H1 (cell line): ENCODE data around the gene CFAP221. TPM values are rescaled to one million over a fixed set of nuclear protein-coding genes. Genes with fewer than 3 reads are reported as not detected.

Source experiments
- CTCF ChIA-PET: fragments of 300-600 bp; sonication (Branson Sonifier 250); formaldehyde crosslinking; loops from one replicate; lab custom pipeline; 2021; ENCODE audit not compliant: partially characterized antibody; lab: Charles Lee
- POLR2A ChIA-PET: fragments of 300-600 bp; sonication (Branson Sonifier 250); formaldehyde crosslinking; loops from one replicate; lab custom pipeline; 2021; ENCODE audit warnings: inconsistent platforms; ENCODE audit not compliant: partially characterized antibody; lab: Charles Lee
- DNase-seq, 2 experiments: peaks; one replicate each; pipeline versions ENCODE4 v3.0.0 to v3.0.0-alpha.2; 2010 to 2022; ENCODE audit warnings: low spot score in 2 of 2, low read depth in 1 of 2, mixed read lengths in 1 of 2
- FAIRE-seq: peaks from 2 replicates; lab custom pipeline; 2011; peaks lifted over from hg19 to GRCh38; lab: Jason Lieb, UNC
- H2AFZ ChIP-seq: 2 replicates; pipeline ENCODE4 v1.8.1; 2012; ENCODE audit warnings: low read length, inconsistent platforms
- H2AK5ac ChIP-seq: 2 replicates; pipeline ENCODE4 v1.6.1; 2013; ENCODE audit warnings: low read depth, low read length
- H2BK120ac ChIP-seq: replicated peaks from 2 replicates; pipeline ENCODE3; 2013; ENCODE audit warnings: low read depth, low read length, inconsistent platforms
- H2BK12ac ChIP-seq: 2 replicates; pipeline ENCODE4 v1.6.1; 2013; ENCODE audit warnings: low read depth, low read length
- H2BK15ac ChIP-seq: 2 replicates; pipeline ENCODE4 v1.6.1; 2013; ENCODE audit warnings: low read length
- H2BK20ac ChIP-seq: 2 replicates; pipeline ENCODE4 v1.6.1; 2013; ENCODE audit warnings: low read length
- H2BK5ac ChIP-seq: 2 replicates; pipeline ENCODE4 v1.6.1; 2013; ENCODE audit warnings: low read depth, low read length
- H3K14ac ChIP-seq: 2 replicates; pipeline ENCODE4 v1.6.1; 2013; ENCODE audit warnings: inconsistent platforms; ENCODE audit not compliant: insufficient read length
- H3K18ac ChIP-seq: 2 replicates; pipeline ENCODE4 v1.6.1; 2013; ENCODE audit warnings: low read length; ENCODE audit errors: extremely low read depth
- H3K23ac ChIP-seq: 2 replicates; pipeline ENCODE4 v1.6.1; 2013; ENCODE audit warnings: inconsistent platforms; ENCODE audit not compliant: insufficient read length
- H3K23me2 ChIP-seq: 2 replicates; pipeline ENCODE4 v1.6.1; 2013; ENCODE audit warnings: low read depth, low read length
- H3K27ac ChIP-seq: 2 replicates; pipeline ENCODE4 v1.6.1; 2011; ENCODE audit warnings: low read depth, low read length, inconsistent platforms
- H3K27me3 ChIP-seq, 4 experiments: replicated peaks in 1 of 4; 1 replicate in 1 of 4; 2 replicates in 3 of 4; pipeline versions ENCODE4 v1.6.1 to v1.8.1; 2011 to 2013; ENCODE audit warnings: low read length in 3 of 4, mild to moderate bottlenecking in 3 of 4, inconsistent platforms in 2 of 4, mixed read lengths in 2 of 4, moderate library complexity in 1 of 4; ENCODE audit not compliant: control insufficient read depth in 3 of 4, insufficient read depth in 3 of 4; ENCODE audit errors: extremely low read depth in 1 of 4
- H3K36me3 ChIP-seq, 4 experiments: 2 replicates each; pipeline versions ENCODE4 v1.6.1 to v1.8.1; 2011 to 2013; ENCODE audit warnings: mild to moderate bottlenecking in 4 of 4, low read length in 3 of 4, moderate library complexity in 2 of 4, control low read depth in 1 of 4, inconsistent platforms in 1 of 4; ENCODE audit not compliant: insufficient read depth in 4 of 4, control insufficient read depth in 2 of 4
- H3K4ac ChIP-seq: replicated peaks from 2 replicates; pipeline ENCODE3; 2013; ENCODE audit warnings: low read length, low read depth, mixed read lengths, inconsistent platforms; ENCODE audit not compliant: insufficient read length
- H3K4me1 ChIP-seq, 4 experiments: replicated peaks in 1 of 4; 1 replicate in 1 of 4; 2 replicates in 3 of 4; pipeline versions ENCODE4 v1.6.1 to v1.8.1; 2011 to 2013; ENCODE audit warnings: low read length in 3 of 4, inconsistent platforms in 2 of 4, mixed read lengths in 1 of 4; ENCODE audit not compliant: insufficient read depth in 4 of 4, control insufficient read depth in 3 of 4
- H3K4me2 ChIP-seq, 2 experiments: 2 replicates each; pipeline versions ENCODE4 v1.6.1 to v1.8.1; 2011 to 2013; ENCODE audit warnings: low read depth in 2 of 2, low read length in 2 of 2, control low read depth in 1 of 2, inconsistent platforms in 1 of 2, mild to moderate bottlenecking in 1 of 2; ENCODE audit not compliant: insufficient read depth in 1 of 2
- H3K4me3 ChIP-seq, 4 experiments: fragments of 200-600, 300-600 bp in 1 of 4; sonication (generic), shearing (Covaris generic), sonication (Bioruptor Twin) in 1 of 4; 2 replicates each; pipeline versions ENCODE4 v1.5.1 to v1.8.1; 2011 to 2016; ENCODE audit warnings: low read length in 4 of 4, low read depth in 3 of 4, control low read depth in 2 of 4, inconsistent platforms in 2 of 4, mild to moderate bottlenecking in 2 of 4, mixed read lengths in 1 of 4, moderate library complexity in 1 of 4; ENCODE audit not compliant: insufficient read depth in 2 of 4; ENCODE audit errors: extremely low read depth in 1 of 4
- H3K56ac ChIP-seq: replicated peaks from 2 replicates; pipeline ENCODE3; 2013; ENCODE audit warnings: low read depth, mild to moderate bottlenecking, mixed read lengths, low read length, inconsistent platforms; ENCODE audit not compliant: insufficient read length
- H3K79me1 ChIP-seq: 2 replicates; pipeline ENCODE4 v1.6.1; 2013; ENCODE audit warnings: low read depth, low read length, control low read depth
- H3K79me2 ChIP-seq, 2 experiments: 2 replicates each; pipeline versions ENCODE4 v1.6.1 to v1.8.1; 2012 to 2013; ENCODE audit warnings: low read length in 2 of 2, mild to moderate bottlenecking in 2 of 2, inconsistent platforms in 1 of 2; ENCODE audit not compliant: insufficient read depth in 2 of 2, control insufficient read depth in 1 of 2
- H3K9ac ChIP-seq, 4 experiments: replicated peaks in 1 of 4; 1 replicate in 1 of 4; 2 replicates in 3 of 4; pipeline versions ENCODE4 v1.6.1 to v1.8.1; 2011 to 2013; ENCODE audit warnings: low read depth in 3 of 4, low read length in 3 of 4, control low read depth in 2 of 4, mild to moderate bottlenecking in 2 of 4, moderate library complexity in 2 of 4, inconsistent platforms in 1 of 4; ENCODE audit errors: extremely low read depth in 1 of 4
- H3K9me3 ChIP-seq, 2 experiments: 2 replicates each; pipeline versions ENCODE4 v1.6.1 to v1.8.1; 2012 to 2013; ENCODE audit warnings: mild to moderate bottlenecking in 2 of 2, moderate library complexity in 2 of 2, control low read depth in 1 of 2, inconsistent platforms in 1 of 2, low read depth in 1 of 2, low read length in 1 of 2, mixed read lengths in 1 of 2; ENCODE audit not compliant: insufficient read depth in 2 of 2
- H4K20me1 ChIP-seq, 2 experiments: replicated peaks in 1 of 2; 2 replicates each; pipeline versions ENCODE3 to v1.8.1; 2011 to 2013; ENCODE audit warnings: inconsistent platforms in 2 of 2, low read length in 2 of 2, mild to moderate bottlenecking in 1 of 2; ENCODE audit not compliant: insufficient read depth in 2 of 2, control insufficient read depth in 1 of 2
- H4K5ac ChIP-seq: 2 replicates; pipeline ENCODE4 v1.6.1; 2013; ENCODE audit warnings: low read length, low read depth, mixed read lengths, inconsistent platforms; ENCODE audit not compliant: insufficient read length
- H4K8ac ChIP-seq: 2 replicates; pipeline ENCODE4 v1.8.0; 2013; ENCODE audit warnings: mild to moderate bottlenecking, moderate library complexity, low read length, inconsistent platforms; ENCODE audit not compliant: insufficient read depth; ENCODE audit errors: extremely low read depth
- H4K91ac ChIP-seq: replicated peaks from 2 replicates; pipeline ENCODE3; 2013; ENCODE audit warnings: low read length, mixed read lengths, inconsistent platforms; ENCODE audit not compliant: insufficient read length
- BACH1 ChIP-seq: IDR thresholded peaks from 2 replicates; pipeline ENCODE4 v1.6.1; 2012; ENCODE audit warnings: low read length, improper control_type of control experiment
- EZH2 ChIP-seq: fragments of 200-600 bp; sonication (generic); IDR thresholded peaks from 2 replicates; pipeline ENCODE4 v1.7.1; 2012; ENCODE audit warnings: low read depth, mild to moderate bottlenecking, moderate library complexity, low read length, inconsistent platforms; ENCODE audit not compliant: severe bottlenecking
- FOSL1 ChIP-seq: IDR thresholded peaks from 2 replicates; pipeline ENCODE4 v1.6.1; 2011; ENCODE audit warnings: mild to moderate bottlenecking, low read depth, low read length, moderate library complexity; ENCODE audit not compliant: insufficient read depth
- HDAC6 ChIP-seq: IDR thresholded peaks from one replicate; pipeline ENCODE4 v1.7.1; 2012; ENCODE audit warnings: low read depth, mild to moderate bottlenecking, inconsistent platforms, low read length, moderate library complexity
- JUN ChIP-seq: IDR thresholded peaks from 2 replicates; pipeline ENCODE4 v1.6.1; 2011; ENCODE audit warnings: low read depth, mild to moderate bottlenecking, improper control_type of control experiment, low read length
- JUND ChIP-seq: IDR thresholded peaks from 2 replicates; pipeline ENCODE4 v1.6.1; 2011; ENCODE audit warnings: mild to moderate bottlenecking, improper control_type of control experiment, low read length
- KDM4A ChIP-seq: IDR thresholded peaks from one replicate; pipeline ENCODE4 v1.7.1; 2012; ENCODE audit warnings: low read depth, mild to moderate bottlenecking, moderate library complexity, low read length, inconsistent platforms; ENCODE audit not compliant: severe bottlenecking
- RAD21 ChIP-seq, 2 experiments: IDR thresholded peaks in 1 of 2; conservative IDR thresholded peaks in 1 of 2; 2 replicates each; pipeline ENCODE4 v1.6.1; 2011; ENCODE audit warnings: low read depth in 2 of 2, low read length in 2 of 2, improper control_type of control experiment in 1 of 2, inconsistent platforms in 1 of 2, mild to moderate bottlenecking in 1 of 2, moderate library complexity in 1 of 2
- RXRA ChIP-seq: IDR thresholded peaks from 2 replicates; pipeline ENCODE4 v1.6.1; 2011; ENCODE audit warnings: low read depth, mild to moderate bottlenecking, low read length, moderate library complexity; ENCODE audit not compliant: insufficient read depth
- SAP30 ChIP-seq: fragments of 300-600 bp; sonication (generic); IDR thresholded peaks from 2 replicates; pipeline ENCODE4 v1.7.1; 2012; ENCODE audit warnings: low read length, moderate library complexity, mild to moderate bottlenecking, inconsistent platforms; ENCODE audit not compliant: insufficient read depth, insufficient replicate concordance
- SIRT6 ChIP-seq: IDR thresholded peaks from one replicate; pipeline ENCODE4 v1.7.1; 2012; ENCODE audit warnings: low read length, inconsistent platforms
- TAF7 ChIP-seq: optimal IDR thresholded peaks from 2 replicates; pipeline ENCODE3; 2011; ENCODE audit warnings: low read depth, mild to moderate bottlenecking, inconsistent platforms, low read length, moderate library complexity, borderline replicate concordance
- TCF12 ChIP-seq: IDR thresholded peaks from 2 replicates; pipeline ENCODE4 v1.6.1; 2011; ENCODE audit warnings: low read depth, mild to moderate bottlenecking, low read length
- YY1 ChIP-seq: IDR thresholded peaks from 2 replicates; pipeline ENCODE4 v1.6.1; 2011; ENCODE audit warnings: low read depth, mild to moderate bottlenecking, low read length
- WGBS, 2 experiments: shearing (Covaris generic) in 1 of 2; methylation state at CpG; one replicate each; pipeline versions ENCODE4 v1.1.6 to v1.1.7; 2013 to 2015; ENCODE audit warnings: low lambda C conversion rate in 2 of 2, mixed read lengths in 2 of 2, inconsistent platforms in 1 of 2, low coverage in 1 of 2, missing lambda C conversion rate in 1 of 2; ENCODE audit not compliant: insufficient replicate concordance in 2 of 2, insufficient coverage in 1 of 2, insufficient read length in 1 of 2; ENCODE audit errors: extremely low coverage in 1 of 2, missing lambda C conversion rate in 1 of 2; 5-methylcytosine and 5-hydroxymethylcytosine counted together
- polyA plus RNA-seq, 7 experiments: library from polyadenylated mRNA; depleted of rRNA in 3 of 7; stranded (reverse) in 5 of 7; unstranded in 2 of 7; fragments of >200 nt in 5 of 7; fragments of 200-250 nt in 2 of 7; gene quantifications; 1 replicate in 5 of 7; 2 replicates in 1 of 7; 4 replicates in 1 of 7; pipeline versions ENCODE4 v1.2.1 to v1.2.3, GENCODE V29; 2011 to 2013; ENCODE audit warnings: missing spikeins in 2 of 7, mixed read lengths in 2 of 7
- total RNA-seq: library from RNA; stranded (reverse); fragmentation: NEBNext Ultra II Directional; extraction: Animal tissue kit (Norgen Biotek cat#: 25700); gene quantifications from 2 replicates; pipeline ENCODE4 v1.2.1, GENCODE V29; 2021

CFAP221 gene
- total and polyA plus RNA-seq, 2 of the 8 experiments (the other 6 are each of a cell fraction or from before 2014, with no cell fraction given): 0.14 to 0.71 TPM

GRCh38 chr2:119649364-119649917 is 105.2 kb downstream of the CFAP221 start:
- Histone ChIP-seq H3K36me3 (no peaks in the 10 kb centered on the region), H3K27ac (no peak overlapping the region), H3K4me1 (no peaks in the 10 kb centered on the region), H3K23me2 (no peaks in the 10 kb centered on the region), H3K4me2 (no peak overlapping the region), H2BK120ac (no peak overlapping the region), H4K5ac (no peak overlapping the region), H3K14ac (no peak overlapping the region), H4K91ac (no peak overlapping the region), H2AFZ (no peak overlapping the region), H4K20me1 (no peaks in the 10 kb centered on the region), H4K8ac (no peak overlapping the region), H2BK15ac (no peak overlapping the region), H3K9ac (no peak overlapping the region; a peak in 1 of 7 replicates), H3K56ac (no peak overlapping the region), H2BK20ac (no peak overlapping the region), H3K18ac (no peak overlapping the region), H3K9me3 (no peaks in the 10 kb centered on the region), H3K4ac (no peak overlapping the region), H3K27me3 (no peaks in the 10 kb centered on the region), H3K79me1 (no peaks in the 10 kb centered on the region), H3K79me2 (no peaks in the 10 kb centered on the region), H2BK12ac (no peak overlapping the region)
- POLR2A ChIA-PET: no interaction called here
- CTCF ChIA-PET: interaction anchor here (1.3 to 6.1 kb wide), 3 partner anchors 9 to 13 kb away, joined by 3 to 50 read pairs (median 12); no protein-coding TSS in a partner anchor
- FAIRE-seq (no peak), DNase-seq (no peak)
- 86% methylated on average over 5 of the region's 5 CpGs; no CpG with 5 or more reads in 1 of the 2 experiments for WGBS, 2 experiments
- TF ChIP-seq TCF12 (no peak), YY1 (no peak), FOSL1 (no peak), JUN (no peak), TAF7 (no peak), EZH2 (no peak), JUND (no peak), RXRA (no peak), SAP30 (no peak), RAD21 (IDR thresholded peaks at IDR 0.05 in 1 of 2, conservative IDR thresholded peaks at IDR 0.05 in 1 of 2; ENCODE audit: low read depth in 2 of 2, low read length in 2 of 2) (no peak), BACH1 (no peak), KDM4A (no peak), SIRT6 (no peak), HDAC6 (no peak)
- TF ChIP-seq, all 59 proteins: peak for 0
- H2BK5ac ChIP-seq: no peak overlapping the region
- no peak overlapping the region for H3K4me3 ChIP-seq
- H2AK5ac ChIP-seq: no peak overlapping the region
- H3K23ac ChIP-seq: no peak overlapping the region
